ENCODE measurements around the gene PRSS1. TPM values are rescaled to one million over a fixed set of nuclear protein-coding genes. Genes with fewer than 3 reads are reported as not detected.

Gene PRSS1
- total RNA-seq, 1 donor, result not detected

DNA sequence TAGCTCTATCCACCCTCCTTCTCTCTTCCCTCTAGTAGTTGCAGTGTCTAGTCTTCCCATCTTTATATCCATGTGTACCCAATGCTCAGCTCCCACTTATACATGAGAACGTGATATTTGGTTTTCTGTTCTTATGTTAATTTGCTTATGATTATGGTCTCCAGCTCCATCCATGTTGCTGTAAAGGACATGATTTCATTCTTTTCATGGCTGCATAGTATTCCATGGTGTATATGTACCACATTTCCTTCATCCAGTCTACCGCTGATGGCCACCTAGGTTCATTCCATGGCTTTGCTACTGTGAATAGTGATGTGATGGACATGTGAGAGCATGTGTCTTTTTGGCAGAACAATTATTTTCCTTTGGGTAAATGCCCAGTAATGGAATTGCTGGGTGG, 28.0 kb downstream of the PRSS1 start:
- Histone ChIP-seq H3K79me2 (ENCODE audit: insufficient read depth, low read length) (no peaks in the 10 kb centered on the region), H3K4me2 (ENCODE audit: insufficient read depth, low read length) (no peak overlapping the region), H3K4me3 (ENCODE audit: insufficient read depth, low read length) (no peak overlapping the region), H3K4me1 (ENCODE audit: insufficient read depth, low read length) (peaks cover 7% of the 10 kb centered on the region), H3K36me3 (ENCODE audit: insufficient read depth, low read length) (no peaks in the 10 kb centered on the region), H3K27me3 (ENCODE audit: insufficient read depth, low read length) (peaks cover 13% of the 10 kb centered on the region), H4K20me1 (ENCODE audit: insufficient read depth, low read length) (no peaks in the 10 kb centered on the region), H3K9me3 (ENCODE audit: low read depth, low read length) (no peaks in the 10 kb centered on the region), H3K27ac (ENCODE audit: low read depth, low read length) (no peak overlapping the region), H2AFZ (ENCODE audit: low read length) (no peak overlapping the region)
- no peak for DNase-seq (ENCODE audit: insufficient read length, low spot score, missing footprints)
- TF ChIP-seq, protein P1, sequence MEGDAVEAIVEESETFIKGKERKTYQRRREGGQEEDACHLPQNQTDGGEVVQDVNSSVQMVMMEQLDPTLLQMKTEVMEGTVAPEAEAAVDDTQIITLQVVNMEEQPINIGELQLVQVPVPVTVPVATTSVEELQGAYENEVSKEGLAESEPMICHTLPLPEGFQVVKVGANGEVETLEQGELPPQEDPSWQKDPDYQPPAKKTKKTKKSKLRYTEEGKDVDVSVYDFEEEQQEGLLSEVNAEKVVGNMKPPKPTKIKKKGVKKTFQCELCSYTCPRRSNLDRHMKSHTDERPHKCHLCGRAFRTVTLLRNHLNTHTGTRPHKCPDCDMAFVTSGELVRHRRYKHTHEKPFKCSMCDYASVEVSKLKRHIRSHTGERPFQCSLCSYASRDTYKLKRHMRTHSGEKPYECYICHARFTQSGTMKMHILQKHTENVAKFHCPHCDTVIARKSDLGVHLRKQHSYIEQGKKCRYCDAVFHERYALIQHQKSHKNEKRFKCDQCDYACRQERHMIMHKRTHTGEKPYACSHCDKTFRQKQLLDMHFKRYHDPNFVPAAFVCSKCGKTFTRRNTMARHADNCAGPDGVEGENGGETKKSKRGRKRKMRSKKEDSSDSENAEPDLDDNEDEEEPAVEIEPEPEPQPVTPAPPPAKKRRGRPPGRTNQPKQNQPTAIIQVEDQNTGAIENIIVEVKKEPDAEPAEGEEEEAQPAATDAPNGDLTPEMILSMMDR (IDR thresholded peaks at IDR 0.05; ENCODE audit: extremely low read depth, low read depth, low read length), result no peak

DNA sequence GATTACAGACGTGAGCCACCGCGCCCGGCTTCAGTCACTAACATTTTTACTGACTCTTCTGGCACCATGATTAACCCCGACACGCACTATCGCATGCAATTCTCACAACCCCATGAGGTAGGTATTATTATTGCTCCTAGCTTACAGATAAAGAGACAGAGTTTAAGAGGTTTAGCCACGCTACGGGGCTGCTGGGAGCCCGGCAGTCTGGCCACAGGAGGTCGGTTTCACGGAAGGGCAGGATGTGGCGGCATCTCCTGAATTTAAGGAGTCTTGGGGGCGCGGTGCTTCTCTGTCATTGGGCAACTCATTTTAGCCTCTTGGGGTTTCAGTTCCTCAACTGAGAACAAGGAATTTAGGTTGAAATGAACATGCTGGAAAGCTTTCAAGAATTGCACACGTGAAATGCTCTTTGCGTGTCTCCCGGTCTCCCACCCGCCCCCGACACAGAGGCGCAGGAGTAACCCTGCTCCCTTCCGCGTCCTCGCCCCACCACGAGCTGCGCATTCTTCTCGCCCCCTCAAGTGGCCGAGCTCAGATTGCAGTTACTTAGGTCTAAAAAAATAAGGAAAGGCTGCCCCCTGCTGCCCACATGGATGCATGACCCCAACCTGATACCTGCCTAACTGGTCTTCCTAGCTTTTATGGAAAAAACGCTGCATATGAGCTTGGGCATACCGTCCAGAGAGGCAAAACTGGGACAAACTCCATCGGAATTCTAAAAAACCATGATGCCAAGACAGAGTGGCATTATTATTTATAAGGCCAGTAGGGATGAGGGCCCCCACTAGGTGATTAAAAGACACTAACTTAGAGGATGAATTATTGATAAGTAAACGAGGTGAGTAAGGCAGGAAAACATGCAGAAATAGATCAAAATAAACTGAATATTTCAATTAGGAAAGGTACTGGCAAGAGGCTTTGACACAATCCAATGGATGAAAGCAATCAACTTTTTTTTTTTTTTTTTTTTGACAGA, 33.9 kb downstream of the PRSS1 start:
- H3K27me3 ChIP-seq (ENCODE audit: insufficient read depth, low read length), result peaks cover 12% of the 10 kb centered on the region
- H3K4me2 ChIP-seq (ENCODE audit: insufficient read depth, low read length), result peak overlapping the region; percentile 87
- H3K36me3 ChIP-seq (ENCODE audit: insufficient read depth, low read length), result no peaks in the 10 kb centered on the region
- peak overlapping the region; percentile 79 for H2AFZ ChIP-seq (ENCODE audit: low read length)
- H3K4me3 ChIP-seq (ENCODE audit: insufficient read depth, low read length), result peak overlapping the region; percentile 68
- no peaks in the 10 kb centered on the region for H3K79me2 ChIP-seq (ENCODE audit: insufficient read depth, low read length)
- peak; percentile 96 for DNase-seq (ENCODE audit: insufficient read length, low spot score, missing footprints)
- H3K9me3 ChIP-seq (ENCODE audit: low read depth, low read length), result no peaks in the 10 kb centered on the region
- TF ChIP-seq, protein P1 (IDR thresholded peaks at IDR 0.05; ENCODE audit: extremely low read depth, low read depth, low read length), result peak; percentile 93
- no peaks in the 10 kb centered on the region for H4K20me1 ChIP-seq (ENCODE audit: insufficient read depth, low read length)
- no peak overlapping the region for H3K27ac ChIP-seq (ENCODE audit: low read depth, low read length)
- peaks cover 4% of the 10 kb centered on the region for H3K4me1 ChIP-seq (ENCODE audit: insufficient read depth, low read length)

DNA sequence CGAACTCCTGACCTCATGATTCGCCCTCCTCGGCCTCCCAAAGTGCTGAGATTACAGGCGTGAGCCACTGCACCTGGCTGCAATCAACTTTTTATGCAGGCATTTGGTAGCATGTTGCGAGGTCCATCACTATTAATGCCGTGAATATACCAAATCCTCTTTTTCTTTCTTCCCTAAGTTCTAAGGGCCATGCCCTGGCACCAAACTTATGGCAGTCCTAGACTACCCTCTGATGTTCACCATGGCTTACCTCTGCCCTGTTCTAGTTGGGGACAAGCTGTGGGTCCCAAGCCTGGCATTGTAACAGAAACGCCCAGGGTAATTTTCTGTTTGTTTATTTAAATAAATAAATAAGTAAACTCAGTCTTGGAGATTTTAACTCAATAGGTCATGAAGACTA, 34.8 kb downstream of the PRSS1 start:
- Histone ChIP-seq H3K36me3 (ENCODE audit: insufficient read depth, low read length) (no peaks in the 10 kb centered on the region), H3K4me3 (ENCODE audit: insufficient read depth, low read length) (no peak overlapping the region), H3K4me1 (ENCODE audit: insufficient read depth, low read length) (peaks cover 4% of the 10 kb centered on the region), H3K4me2 (ENCODE audit: insufficient read depth, low read length) (no peak overlapping the region), H2AFZ (ENCODE audit: low read length) (no peak overlapping the region), H3K79me2 (ENCODE audit: insufficient read depth, low read length) (no peaks in the 10 kb centered on the region), H3K27ac (ENCODE audit: low read depth, low read length) (no peak overlapping the region), H4K20me1 (ENCODE audit: insufficient read depth, low read length) (no peaks in the 10 kb centered on the region), H3K27me3 (ENCODE audit: insufficient read depth, low read length) (peaks cover 12% of the 10 kb centered on the region), H3K9me3 (ENCODE audit: low read depth, low read length) (no peaks in the 10 kb centered on the region)
- no peak for DNase-seq (ENCODE audit: insufficient read length, low spot score, missing footprints)
- TF ChIP-seq, protein P1 (IDR thresholded peaks at IDR 0.05; ENCODE audit: extremely low read depth, low read depth, low read length), result no peak

DNA sequence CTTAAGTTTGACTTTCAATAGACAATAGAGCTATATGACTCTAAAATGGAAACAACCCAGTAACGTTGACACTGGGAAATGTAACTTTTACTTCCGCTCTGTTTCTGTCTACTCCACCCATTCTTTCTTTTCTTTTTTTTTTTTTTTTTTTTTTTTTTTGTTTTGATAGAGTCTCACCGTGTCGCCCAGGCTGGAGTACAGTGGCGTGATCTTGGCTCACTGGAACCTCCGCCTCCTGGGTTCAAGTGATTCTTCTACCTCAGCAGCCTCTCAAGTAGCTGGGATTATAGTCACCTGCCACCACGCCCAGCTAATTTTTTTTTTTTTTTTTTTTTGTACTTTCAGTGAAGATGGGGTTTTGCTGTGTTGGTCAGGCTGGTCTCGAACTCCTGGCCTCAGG, 35.4 kb downstream of the PRSS1 start:
- peaks cover 10% of the 10 kb centered on the region for H3K27me3 ChIP-seq (ENCODE audit: insufficient read depth, low read length)
- no peak overlapping the region for H2AFZ ChIP-seq (ENCODE audit: low read length)
- TF ChIP-seq, protein P1 (IDR thresholded peaks at IDR 0.05; ENCODE audit: extremely low read depth, low read depth, low read length), result no peak
- no peak for DNase-seq (ENCODE audit: insufficient read length, low spot score, missing footprints)
- peaks cover 4% of the 10 kb centered on the region for H3K4me1 ChIP-seq (ENCODE audit: insufficient read depth, low read length)
- no peaks in the 10 kb centered on the region for H4K20me1 ChIP-seq (ENCODE audit: insufficient read depth, low read length)
- no peaks in the 10 kb centered on the region for H3K36me3 ChIP-seq (ENCODE audit: insufficient read depth, low read length)
- H3K79me2 ChIP-seq (ENCODE audit: insufficient read depth, low read length), result no peaks in the 10 kb centered on the region
- no peak overlapping the region for H3K4me3 ChIP-seq (ENCODE audit: insufficient read depth, low read length)
- H3K9me3 ChIP-seq (ENCODE audit: low read depth, low read length), result no peaks in the 10 kb centered on the region
- no peak overlapping the region for H3K27ac ChIP-seq (ENCODE audit: low read depth, low read length)
- H3K4me2 ChIP-seq (ENCODE audit: insufficient read depth, low read length), result no peak overlapping the region

Measured in osteoblast (primary cell).